Adipocyte (in vitro differentiated cells): ENCODE data around the gene SLC25A47.
"Not testable (repeated sequence)": the region's sequence is repeated elsewhere in the genome, so short reads cannot be mapped to it uniquely, and the experiment has no call there.

Experiments used
- DNase-seq: peaks from one replicate; pipeline ENCODE4 v3.0.0-alpha.2; 2015; ENCODE audit warnings: low read depth
- H3K27me3 ChIP-seq: replicated peaks from 2 replicates; pipeline ENCODE4 v1.7.0; 2013; ENCODE audit warnings: mild to moderate bottlenecking, low read length, moderate library complexity; ENCODE audit not compliant: control insufficient read depth, insufficient read depth
- H3K36me3 ChIP-seq: 2 replicates; pipeline ENCODE4 v1.7.0; 2013; ENCODE audit warnings: low read length, mild to moderate bottlenecking, moderate library complexity; ENCODE audit not compliant: control insufficient read depth, insufficient read depth, severe bottlenecking
- H3K4me1 ChIP-seq: 2 replicates; pipeline ENCODE4 v1.7.0; 2013; ENCODE audit warnings: mild to moderate bottlenecking, low read length, moderate library complexity; ENCODE audit not compliant: control insufficient read depth, insufficient read depth
- H3K4me3 ChIP-seq: 2 replicates; pipeline ENCODE4 v1.7.0; 2013; ENCODE audit warnings: mild to moderate bottlenecking, low read length, moderate library complexity
- H3K9ac ChIP-seq: 2 replicates; pipeline ENCODE4 v1.7.0; 2013; ENCODE audit warnings: mild to moderate bottlenecking, low read length, moderate library complexity
- H3K9me3 ChIP-seq: 2 replicates; pipeline ENCODE4 v1.7.0; 2013; ENCODE audit warnings: mild to moderate bottlenecking, low read length, moderate library complexity; ENCODE audit not compliant: control insufficient read depth

Gene SLC25A47

GRCh38 chr14:100332071-100332639 is 9.0 kb downstream of the SLC25A47 start:
- no peaks in the 10 kb centered on the region for H3K9me3 ChIP-seq
- peaks cover 37% of the 10 kb centered on the region for H3K36me3 ChIP-seq
- H3K4me1 ChIP-seq, result no peaks in the 10 kb centered on the region
- no peak overlapping the region for H3K9ac ChIP-seq
- no peak overlapping the region for H3K4me3 ChIP-seq
- H3K27me3 ChIP-seq, result peaks cover 6% of the 10 kb centered on the region
- DNase-seq, result no peak

DNA sequence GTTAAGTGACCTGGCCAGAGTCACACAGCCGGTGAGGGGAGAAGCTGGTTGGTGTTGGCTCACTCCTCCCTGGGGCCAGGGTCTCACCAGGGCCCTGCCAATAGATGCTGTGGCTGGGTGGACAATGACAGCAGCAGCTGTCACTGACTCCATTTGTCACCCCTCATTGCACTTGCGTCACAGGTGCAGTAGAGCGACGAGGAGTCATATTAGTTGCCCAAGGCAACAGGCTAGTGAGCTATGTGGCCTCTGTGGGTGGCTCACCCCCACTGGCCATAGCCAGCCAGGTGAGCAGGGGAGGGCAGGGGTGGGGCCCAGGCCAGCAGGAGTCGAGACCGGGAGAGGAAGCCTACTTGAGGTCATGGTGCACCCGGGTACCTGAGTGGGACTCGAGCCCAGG is 9.7 kb downstream of the SLC25A47 start:
- no peaks in the 10 kb centered on the region for H3K9me3 ChIP-seq
- DNase-seq, result no peak
- no peaks in the 10 kb centered on the region for H3K4me1 ChIP-seq
- peaks cover 6% of the 10 kb centered on the region for H3K27me3 ChIP-seq
- no peak overlapping the region for H3K4me3 ChIP-seq
- H3K36me3 ChIP-seq, result peaks cover 44% of the 10 kb centered on the region
- H3K9ac ChIP-seq, result no peak overlapping the region

GRCh38 chr14:100333311-100333710 is 10.2 kb downstream of the SLC25A47 start:
- Histone ChIP-seq H3K4me3 (no peak overlapping the region), H3K9ac (no peak overlapping the region), H3K27me3 (peaks cover 6% of the 10 kb centered on the region), H3K4me1 (no peaks in the 10 kb centered on the region), H3K9me3 (no peaks in the 10 kb centered on the region), H3K36me3 (peaks cover 49% of the 10 kb centered on the region)
- DNase-seq, result no peak

DNA sequence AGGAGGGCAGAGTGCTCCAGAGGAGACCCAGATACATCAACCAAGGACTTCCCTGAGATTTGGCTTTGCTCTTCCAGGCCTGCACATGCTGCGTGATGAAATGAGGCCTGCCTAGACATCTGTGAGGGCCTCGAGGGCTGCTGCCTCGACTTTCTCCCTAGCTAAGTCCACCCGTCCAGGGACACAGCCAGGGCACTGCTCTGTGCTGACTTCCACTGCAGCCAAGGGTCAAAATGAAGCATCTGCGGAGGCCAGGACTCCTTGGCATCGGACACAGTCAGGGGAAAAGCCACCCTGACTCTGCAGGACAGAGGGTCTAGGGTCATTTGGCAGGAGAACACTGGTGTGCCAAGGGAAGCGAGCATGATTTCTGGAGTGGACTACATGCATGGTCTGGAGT is 10.7 kb downstream of the SLC25A47 start:
- peaks cover 6% of the 10 kb centered on the region for H3K27me3 ChIP-seq
- no peak for DNase-seq
- H3K9me3 ChIP-seq, result no peaks in the 10 kb centered on the region
- no peaks in the 10 kb centered on the region for H3K4me1 ChIP-seq
- no peak overlapping the region for H3K4me3 ChIP-seq
- peaks cover 51% of the 10 kb centered on the region for H3K36me3 ChIP-seq
- H3K9ac ChIP-seq, result no peak overlapping the region

GRCh38 chr14:100334904-100335303 is 11.8 kb downstream of the SLC25A47 start:
- DNase-seq, result no peak
- Histone ChIP-seq H3K9ac (no peak overlapping the region), H3K36me3 (peaks cover 55% of the 10 kb centered on the region), H3K9me3 (no peaks in the 10 kb centered on the region), H3K4me3 (no peak overlapping the region), H3K4me1 (no peaks in the 10 kb centered on the region), H3K27me3 (peaks cover under 1% of the 10 kb centered on the region)

DNA sequence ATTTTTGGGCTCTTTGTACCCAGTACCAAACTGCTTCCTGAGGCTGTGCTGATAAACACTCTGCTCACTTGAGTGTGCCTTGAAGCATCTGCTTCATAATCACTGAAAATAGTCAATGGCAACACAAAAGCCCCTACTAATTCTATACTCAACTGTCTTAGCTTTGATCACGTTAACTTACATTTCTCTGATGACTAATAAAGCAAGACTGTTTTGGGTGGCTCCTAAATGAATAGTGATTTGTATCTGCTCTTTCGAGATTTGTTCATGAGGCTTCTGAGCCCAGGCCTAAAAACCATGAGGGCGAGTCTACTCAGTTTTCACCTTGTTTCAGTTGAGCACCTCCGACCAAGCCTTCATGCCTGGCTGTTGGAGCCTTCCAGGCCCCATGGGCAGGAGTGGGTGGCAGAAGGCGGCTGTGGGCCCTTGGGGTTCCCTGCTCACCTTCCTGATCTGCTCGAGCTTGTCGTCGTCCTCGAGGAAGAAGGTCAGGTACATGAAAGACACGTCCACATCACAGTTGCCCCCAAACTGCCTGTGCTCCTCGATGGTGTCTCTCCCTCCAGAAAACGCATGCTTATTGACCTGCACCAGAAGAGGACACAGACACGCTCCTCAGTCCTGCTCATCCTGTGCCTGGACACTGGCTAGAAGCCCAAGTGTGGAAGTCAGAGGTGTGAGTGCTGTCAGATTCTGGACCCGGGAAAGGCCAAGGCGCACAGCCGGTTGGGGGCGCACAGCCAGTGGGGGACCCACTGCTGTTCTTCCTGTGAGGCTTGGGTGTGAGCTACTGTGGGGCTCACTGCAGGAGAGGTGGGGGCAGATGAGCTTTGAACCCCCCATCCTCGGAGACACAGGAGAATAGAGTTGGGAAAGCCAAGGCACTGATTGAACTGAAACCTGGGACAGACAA is 13.7 kb downstream of the SLC25A47 start:
- Histone ChIP-seq H3K4me1 (peaks cover 10% of the 10 kb centered on the region), H3K9me3 (no peaks in the 10 kb centered on the region), H3K27me3 (no peaks in the 10 kb centered on the region), H3K4me3 (no peak overlapping the region), H3K36me3 (peaks cover 67% of the 10 kb centered on the region), H3K9ac (no peak overlapping the region)
- DNase-seq, result no peak

DNA sequence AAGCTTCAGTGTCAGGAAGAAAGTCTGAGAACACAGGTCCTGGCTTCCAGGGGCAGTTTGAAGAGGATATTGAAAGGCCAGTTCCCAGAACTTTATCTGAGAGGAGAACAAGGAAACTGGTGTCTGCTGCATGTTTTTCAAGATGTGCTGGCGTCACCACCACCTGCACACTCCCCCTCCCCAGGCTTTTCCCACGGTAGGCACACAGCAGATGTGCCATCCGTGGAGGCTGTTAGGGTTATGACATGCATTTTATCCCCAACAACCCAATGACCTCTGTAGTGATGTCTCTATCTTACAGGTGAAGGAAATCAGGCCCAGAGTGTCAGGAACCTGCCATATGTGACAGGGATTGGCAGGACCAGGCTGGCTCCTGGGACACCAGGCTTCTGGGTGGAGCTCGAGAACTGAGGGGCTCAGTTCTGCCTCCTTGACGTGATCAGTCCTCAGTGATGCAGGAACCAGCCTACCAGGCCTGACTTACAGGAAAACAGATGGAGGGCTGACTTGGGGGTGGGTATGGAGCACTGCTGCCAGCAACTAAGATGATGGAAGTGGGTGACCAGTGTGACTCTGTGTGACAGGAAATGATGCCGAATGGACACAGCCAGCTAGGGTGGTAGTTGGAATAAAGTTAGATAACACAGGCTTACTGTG is 16.8 kb downstream of the SLC25A47 start:
- no peak for DNase-seq
- peaks cover 13% of the 10 kb centered on the region for H3K4me1 ChIP-seq
- H3K27me3 ChIP-seq, result no peaks in the 10 kb centered on the region
- peaks cover 63% of the 10 kb centered on the region for H3K36me3 ChIP-seq
- no peaks in the 10 kb centered on the region for H3K9me3 ChIP-seq
- no peak overlapping the region for H3K4me3 ChIP-seq
- no peak overlapping the region for H3K9ac ChIP-seq

- H3K4me3 ChIP-seq, result no peak overlapping the region
- peaks cover 13% of the 10 kb centered on the region for H3K4me1 ChIP-seq
- H3K9ac ChIP-seq, result no peak overlapping the region
- peaks cover 58% of the 10 kb centered on the region for H3K36me3 ChIP-seq
- no peak for DNase-seq
- H3K9me3 ChIP-seq, result no peaks in the 10 kb centered on the region
- no peaks in the 10 kb centered on the region for H3K27me3 ChIP-seq
These were observed 17.3 kb downstream of the SLC25A47 start for GRCh38 chr14:100340423-100340813.

- Histone ChIP-seq H3K27me3 (no peaks in the 10 kb centered on the region), H3K4me3 (peak overlapping the region; percentile 29), H3K36me3 (peaks cover 60% of the 10 kb centered on the region), H3K9me3 (no peaks in the 10 kb centered on the region), H3K9ac (peak overlapping the region; percentile 44), H3K4me1 (peaks cover 13% of the 10 kb centered on the region)
- peak; percentile 59 for DNase-seq
These were observed 18.3 kb downstream of the SLC25A47 start for GRCh38 chr14:100341301-100342031.

- no peaks in the 10 kb centered on the region for H3K9me3 ChIP-seq
- peaks cover 60% of the 10 kb centered on the region for H3K36me3 ChIP-seq
- H3K4me1 ChIP-seq, result peaks cover 13% of the 10 kb centered on the region
- H3K27me3 ChIP-seq, result no peaks in the 10 kb centered on the region
- H3K4me3 ChIP-seq, result no peak overlapping the region
- H3K9ac ChIP-seq, result peak overlapping the region; percentile 44
- DNase-seq, result no peak
These were observed 19.1 kb downstream of the SLC25A47 start for GRCh38 chr14:100342195-100342594.

DNA sequence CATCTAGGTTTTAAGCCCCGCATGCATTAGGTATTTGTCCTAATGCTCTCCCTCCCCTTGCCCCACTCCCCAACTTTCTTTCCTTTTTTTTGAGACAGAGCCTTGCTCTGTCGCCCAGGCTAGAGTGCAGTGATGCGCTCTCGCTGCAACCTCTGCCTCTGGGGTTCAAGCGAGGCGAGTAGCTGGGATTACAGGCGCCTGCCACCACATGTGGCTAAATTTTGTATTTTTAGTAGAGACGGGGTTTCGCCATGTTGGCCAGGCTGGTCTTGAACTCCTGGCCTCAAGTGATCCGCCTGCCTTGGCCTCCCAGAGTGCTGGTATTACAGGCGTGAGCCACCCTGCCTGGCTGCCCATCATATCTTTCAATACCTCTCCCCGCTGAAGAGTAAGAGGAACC is 19.7 kb downstream of the SLC25A47 start:
- Histone ChIP-seq H3K36me3 (peaks cover 59% of the 10 kb centered on the region), H3K4me1 (peaks cover 13% of the 10 kb centered on the region)
- H3K9ac ChIP-seq, H3K4me3 ChIP-seq, H3K27me3 ChIP-seq, H3K9me3 ChIP-seq, DNase-seq: not testable (repeated sequence)
